GM12801 (cell line): ENCODE data around the gene VPS39.

Experiments used
- CTCF ChIP-seq: IDR thresholded peaks from one replicate; pipeline ENCODE4 v1.5.1; 2011; ENCODE audit warnings: control low read depth; ENCODE audit not compliant: insufficient read length; ENCODE audit errors: extremely low read depth

The VPS39 gene

GRCh38 chr15:42121021-42121420 is 87.1 kb downstream of the VPS39 start:
- TF ChIP-seq CTCF: no peak

GRCh38 chr15:42120285-42120684 is 87.8 kb downstream of the VPS39 start:
- no peak for TF ChIP-seq CTCF

- TF ChIP-seq CTCF: no peak
Measured at GRCh38 chr15:42119446-42119760, 88.7 kb downstream of the VPS39 start.

- no peak for TF ChIP-seq CTCF
Measured at GRCh38 chr15:42118650-42119445, 89.3 kb downstream of the VPS39 start.

GRCh38 chr15:42111924-42112323 is 96.2 kb downstream of the VPS39 start:
- no peak for TF ChIP-seq CTCF

GRCh38 chr15:42110367-42110766 is 97.7 kb downstream of the VPS39 start:
- TF ChIP-seq CTCF: no peak

GRCh38 chr15:42108806-42109205 is 99.3 kb downstream of the VPS39 start:
- no peak for TF ChIP-seq CTCF
